Lung microvascular endothelial cell (primary cell): Measurements from ENCODE around the gene MTLN. TPM values are rescaled to one million over a fixed set of nuclear protein-coding genes. Genes with fewer than 3 reads are reported as not detected.
"Not testable (repeated sequence)": the region's sequence is repeated elsewhere in the genome, so short reads cannot be mapped to it uniquely, and the experiment has no call there.

Experiments
- DNase-seq, 2 donors: peaks; one replicate each; pipeline versions ENCODE4 v3.0.0 to v3.0.0-alpha.2; 2010; ENCODE audit warnings: low read depth in 2 of 2
- total RNA-seq: library from RNA; depleted of rRNA; stranded (reverse); fragments of >200 nt; gene quantifications from 2 replicates; pipeline ENCODE4 v1.2.1, GENCODE V29; 2014

Gene MTLN
- total RNA-seq, 1 donor from 2014 or later = 73.2 TPM

DNA sequence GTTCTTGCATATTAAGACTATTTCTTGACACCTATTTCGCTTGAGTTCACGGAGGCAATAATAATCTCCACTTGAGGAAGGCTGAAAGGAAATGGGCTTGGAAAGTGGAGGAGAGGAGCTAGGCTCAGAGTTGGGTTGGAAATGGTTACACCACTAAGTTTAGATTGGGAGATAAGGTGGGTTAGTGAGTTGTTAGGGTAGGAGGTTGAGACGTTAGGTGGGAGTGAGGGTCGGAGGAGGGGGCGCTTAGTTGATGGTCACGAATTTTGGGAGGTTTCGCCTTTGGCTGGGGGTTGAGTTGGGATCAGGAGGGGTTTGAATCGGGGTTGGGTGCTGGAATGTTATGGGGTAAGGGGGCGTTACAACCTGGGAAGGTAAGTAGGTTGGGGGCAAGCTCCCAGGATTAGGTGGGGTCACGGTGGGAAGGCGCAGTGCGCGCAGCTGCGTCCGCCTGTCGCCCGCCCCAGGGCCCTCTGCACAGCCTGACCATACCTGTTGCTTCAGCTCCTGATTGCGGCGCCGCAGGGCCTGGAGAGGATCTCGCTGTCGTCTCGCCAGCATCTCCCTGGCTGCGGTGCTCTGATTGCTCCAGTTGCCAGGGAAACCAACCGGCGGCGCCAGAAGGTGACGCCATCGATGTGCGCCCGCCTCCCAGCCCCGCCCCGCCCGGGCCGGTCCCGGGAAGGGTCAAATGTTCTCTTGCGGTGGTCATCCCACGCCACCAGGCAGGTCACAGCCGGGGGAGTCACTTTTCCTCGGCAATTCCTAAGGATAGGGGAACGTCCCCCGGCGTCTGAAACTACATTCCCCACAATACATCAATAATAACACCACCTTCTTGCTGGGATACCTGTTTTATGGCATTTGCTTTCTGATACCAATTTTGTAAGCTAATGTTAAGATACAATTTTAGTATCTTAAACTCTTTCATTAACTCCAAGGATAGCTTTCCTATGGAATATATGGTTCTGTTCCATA lies 7.7 kb downstream of the MTLN start, which contains the start of gene NPHP1:
NPHP1 (minus strand) TSS at position 606 of the 978 bp plus-strand sequence; CDS start at position 561, 45 bp downstream.
- peak; percentile 85 to 90 for DNase-seq

DNA sequence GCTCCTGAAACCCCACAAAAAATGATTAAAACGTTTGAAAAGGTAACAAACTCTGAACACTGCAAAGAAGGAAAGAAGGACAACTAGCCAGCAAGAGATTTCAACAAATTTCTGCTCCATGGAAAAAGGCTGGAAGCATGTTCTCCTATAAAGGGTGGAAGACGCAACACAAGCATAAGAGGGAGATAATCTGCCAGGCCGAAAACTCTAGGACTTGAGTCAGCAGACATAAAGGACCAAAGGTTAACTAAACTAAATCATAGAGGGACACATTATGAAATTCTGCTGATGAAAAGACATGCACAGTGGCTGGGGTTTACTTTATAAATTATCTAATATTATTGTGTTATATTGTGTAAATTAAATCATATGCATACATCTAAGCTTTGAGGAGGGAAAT lies 14.3 kb downstream of the MTLN start:
- no peak for DNase-seq

DNA sequence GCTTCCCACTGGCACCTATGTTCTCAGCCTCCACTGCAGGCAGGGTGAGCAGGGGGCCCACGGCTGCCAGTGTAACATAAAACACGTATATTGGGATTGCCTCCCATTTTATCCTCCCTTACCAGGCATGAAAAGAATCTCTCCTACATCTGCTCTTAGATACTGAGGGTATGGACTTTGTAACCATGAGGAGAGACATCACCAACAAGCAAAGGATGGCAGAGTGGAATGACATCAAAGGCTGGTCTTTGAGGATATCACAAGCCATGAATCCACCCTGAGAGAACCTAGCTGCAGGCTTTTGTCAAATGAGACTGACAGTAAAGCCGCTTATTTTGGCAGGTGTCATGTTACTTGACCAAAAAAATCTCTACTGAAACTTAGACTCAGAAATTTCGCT lies 14.9 kb downstream of the MTLN start:
- no peak for DNase-seq

DNA sequence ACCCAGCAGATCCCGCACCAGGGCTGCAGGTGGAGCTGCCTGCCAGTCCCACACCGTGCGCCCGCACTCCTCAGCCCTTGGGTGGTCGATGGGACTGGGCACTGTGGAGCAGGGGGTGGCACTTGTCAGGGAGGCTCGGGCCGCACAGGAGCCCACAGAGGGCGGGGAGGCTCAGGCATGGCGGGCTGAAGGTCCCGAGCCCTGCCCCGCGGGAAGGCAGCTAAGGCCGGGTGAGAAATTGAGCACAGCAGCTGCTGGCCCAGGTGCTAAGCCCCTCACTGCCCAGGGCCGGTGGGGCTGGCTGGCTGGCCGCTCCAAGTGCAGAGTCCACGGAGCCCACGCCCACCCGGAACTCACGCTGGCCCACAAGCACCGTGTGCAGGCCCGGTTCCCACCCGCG lies 22.2 kb downstream of the MTLN start:
- not testable (repeated sequence) for DNase-seq

DNA sequence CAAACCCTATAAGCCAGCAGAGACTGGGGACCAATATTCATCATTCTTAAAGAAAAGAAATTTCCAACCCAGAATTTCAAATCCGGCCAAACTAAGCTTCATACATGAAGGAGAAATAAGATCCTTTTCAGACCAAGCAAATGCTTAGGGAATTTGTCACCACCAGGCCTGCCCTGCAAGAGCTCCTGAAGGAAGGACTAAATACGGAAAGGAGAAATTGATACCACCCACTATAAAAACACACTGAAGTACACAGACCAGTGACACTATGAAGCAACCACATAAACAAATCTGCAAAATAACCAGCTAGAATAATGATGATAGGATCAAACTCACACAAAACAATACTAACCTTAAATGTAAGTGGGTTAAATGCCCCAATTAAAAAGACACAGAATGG lies 29.9 kb downstream of the MTLN start:
- DNase-seq = no peak

DNA sequence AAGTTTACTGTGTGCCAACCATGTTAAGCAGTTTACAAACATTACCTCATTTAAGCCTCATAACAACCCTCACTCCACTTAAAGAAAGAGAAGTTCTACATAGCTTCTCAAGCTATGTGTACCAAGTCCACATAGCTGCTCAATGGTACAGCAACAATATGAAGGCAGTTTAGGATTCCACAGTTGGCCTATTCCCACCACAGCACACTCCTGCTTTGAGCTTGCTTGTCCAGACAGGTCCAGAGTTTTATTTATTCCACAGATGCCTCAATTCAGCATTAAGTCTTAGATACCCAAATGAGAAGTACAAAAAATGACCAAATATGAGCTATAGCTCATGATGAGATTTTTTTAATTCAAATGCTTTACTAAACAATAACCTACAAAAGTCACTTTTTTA lies 32.3 kb downstream of the MTLN start:
- DNase-seq = no peak

DNA sequence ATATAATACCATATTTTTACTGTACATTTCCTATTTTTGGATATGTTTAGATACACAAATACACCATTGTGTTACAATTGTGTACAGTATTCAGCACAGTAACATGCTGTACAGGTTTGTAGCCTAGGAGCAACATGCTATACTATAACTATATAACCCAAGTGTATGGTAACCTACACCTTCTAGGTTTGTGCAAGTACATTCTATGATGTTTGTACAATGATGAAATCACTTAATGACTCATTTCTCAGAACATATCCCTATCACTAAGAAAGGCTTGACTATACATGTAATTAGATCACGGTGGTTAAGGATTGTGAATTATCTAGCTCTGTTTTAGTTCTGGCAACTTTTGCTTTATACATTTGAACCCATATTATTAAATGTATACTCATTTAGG lies 38.8 kb downstream of the MTLN start:
- DNase-seq = peak in 1 of 2 donors; percentile 23

DNA sequence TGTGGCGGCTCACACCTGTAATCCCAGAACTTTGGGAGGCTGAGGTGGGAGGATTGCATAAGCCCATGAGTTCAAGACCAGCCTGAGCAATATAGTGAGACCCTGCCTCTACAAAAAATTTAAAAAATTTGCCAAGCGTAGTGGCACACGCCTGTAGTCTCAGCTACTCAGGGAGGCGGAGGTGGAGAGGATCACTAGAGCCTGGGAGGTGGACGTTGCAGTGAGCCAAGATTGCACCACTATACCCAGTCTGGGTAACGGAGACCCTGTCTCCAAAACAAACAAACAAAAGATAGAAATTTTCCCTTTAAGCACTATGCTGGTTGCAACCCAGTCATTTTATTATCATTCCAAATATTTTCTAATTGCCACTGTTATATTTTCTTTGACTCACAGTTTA lies 39.8 kb downstream of the MTLN start:
- no peak for DNase-seq

DNA sequence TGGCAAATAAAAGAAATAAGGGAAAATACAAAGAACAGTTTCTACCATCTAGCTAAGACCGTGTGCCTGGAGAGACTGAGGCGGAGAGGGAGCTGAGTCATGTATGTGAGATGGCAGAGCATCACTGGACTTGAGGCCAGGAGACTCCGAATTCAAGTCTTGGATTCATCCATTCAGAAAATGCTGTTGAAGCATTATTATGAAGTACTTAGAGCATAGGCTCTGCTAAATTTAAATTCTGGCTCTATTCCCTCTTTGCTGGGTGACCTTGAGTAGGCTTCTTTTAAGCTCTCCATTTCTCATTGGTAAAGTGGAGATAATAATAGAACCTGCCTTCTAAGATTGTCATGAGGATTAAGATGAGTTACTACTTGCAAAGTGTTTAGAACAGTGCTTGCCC lies 42.2 kb downstream of the MTLN start:
- DNase-seq = no peak

DNA sequence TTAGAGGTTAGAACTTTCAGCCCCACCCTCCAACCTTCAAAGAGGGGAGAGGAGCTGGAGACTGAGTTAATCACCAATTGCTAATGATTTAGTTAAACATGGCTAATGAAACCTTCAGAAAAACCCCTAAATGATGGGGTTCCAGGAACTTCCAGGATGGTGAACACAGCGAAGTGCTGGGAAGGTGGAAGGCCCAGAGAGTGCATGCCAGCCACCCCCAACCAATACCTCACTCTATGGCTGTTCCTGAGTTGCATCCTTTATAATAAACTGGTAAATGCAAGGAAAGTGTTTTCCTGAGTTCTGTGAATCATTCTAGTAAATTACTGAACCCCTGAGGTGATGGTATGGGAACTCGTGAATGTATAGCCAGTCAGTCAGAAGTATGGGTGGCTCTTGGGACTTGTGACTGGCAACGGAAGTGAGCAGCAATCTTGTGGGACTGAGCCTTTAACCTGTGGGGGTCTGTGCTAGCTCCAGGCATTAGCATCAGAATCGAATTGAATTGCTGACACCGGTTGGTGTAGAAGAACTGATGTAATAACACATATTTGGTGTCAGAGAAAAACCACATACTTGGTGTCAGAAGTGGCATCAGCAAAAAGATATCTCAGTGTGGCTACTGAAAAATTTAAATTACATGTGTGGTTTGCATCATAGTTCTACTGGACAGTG lies 44.9 kb downstream of the MTLN start:
- DNase-seq = no peak

DNA sequence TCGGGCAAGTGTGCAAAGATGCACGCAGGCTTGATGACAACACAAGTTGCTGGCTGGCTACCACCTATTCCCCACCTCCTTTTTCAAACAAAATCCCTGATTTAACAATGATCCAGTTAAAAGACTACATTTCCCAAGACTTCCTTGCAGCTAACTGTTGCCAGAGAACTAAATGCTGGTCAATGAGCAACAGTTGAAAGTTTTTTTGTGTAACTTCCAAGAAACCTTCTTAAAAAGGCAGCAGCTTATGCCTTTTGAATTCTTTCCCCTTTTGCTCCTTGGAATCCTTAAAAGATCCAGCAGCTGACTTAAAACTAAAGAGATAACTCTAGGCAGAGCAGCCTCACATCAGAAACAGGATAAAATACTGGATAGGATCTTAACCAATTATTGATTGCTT lies 46.1 kb downstream of the MTLN start:
- DNase-seq = no peak

Other genes starting within 250 kb of the MTLN start
- 13.7 and 46.0 TPM in 2 replicates for gene MALL, start 96.7 kb downstream of the MTLN start, total RNA-seq
- 0.40 and 1.5 TPM in 2 replicates for gene NPHP1, start 7.5 kb downstream of the MTLN start, total RNA-seq